ENCODE measurements around the gene DGKB.

- TF ChIP-seq CTCF (IDR thresholded peaks at IDR 0.05), result no peak
- TF ChIP-seq EP300 (IDR thresholded peaks at IDR 0.05), result no peak
Measured at GRCh38 chr7:14673202-14673601, 229.3 kb downstream of the DGKB start.
